HUES64 (cell line): ENCODE measurements around the gene EPB41L5.
"Not testable (repeated sequence)": the region's sequence is repeated elsewhere in the genome, so short reads cannot be mapped to it uniquely, and the experiment has no call there.

Experiments
- H3K27ac ChIP-seq: 2 replicates; pipeline ENCODE4 v1.7.0; 2013; ENCODE audit warnings: low read depth, low read length, inconsistent platforms
- H3K27me3 ChIP-seq: 2 replicates; pipeline ENCODE4 v1.6.1; 2013; ENCODE audit warnings: mild to moderate bottlenecking, low read length; ENCODE audit not compliant: insufficient read depth
- H3K36me3 ChIP-seq: 2 replicates; pipeline ENCODE4 v1.6.1; 2013; ENCODE audit warnings: mild to moderate bottlenecking, low read length; ENCODE audit not compliant: insufficient read depth
- H3K4me1 ChIP-seq: 2 replicates; pipeline ENCODE4 v1.6.1; 2013; ENCODE audit warnings: mild to moderate bottlenecking, low read length, moderate library complexity; ENCODE audit not compliant: insufficient read depth
- H3K4me3 ChIP-seq: 2 replicates; pipeline ENCODE4 v1.5.1; 2013; ENCODE audit warnings: mild to moderate bottlenecking, low read length, moderate library complexity
- H3K9ac ChIP-seq: 2 replicates; pipeline ENCODE4 v1.6.1; 2013; ENCODE audit warnings: mild to moderate bottlenecking, low read depth, low read length
- H3K9me3 ChIP-seq: 2 replicates; pipeline ENCODE4 v1.6.1; 2013; ENCODE audit warnings: low read depth, low read length; ENCODE audit not compliant: insufficient read depth
- WGBS: fragments of 150-250, 120-280 bp; methylation state at CpG from one replicate; pipeline ENCODE4 v1.1.7; 2013; ENCODE audit warnings: missing lambda C conversion rate; 5-methylcytosine and 5-hydroxymethylcytosine counted together

The EPB41L5 gene

DNA sequence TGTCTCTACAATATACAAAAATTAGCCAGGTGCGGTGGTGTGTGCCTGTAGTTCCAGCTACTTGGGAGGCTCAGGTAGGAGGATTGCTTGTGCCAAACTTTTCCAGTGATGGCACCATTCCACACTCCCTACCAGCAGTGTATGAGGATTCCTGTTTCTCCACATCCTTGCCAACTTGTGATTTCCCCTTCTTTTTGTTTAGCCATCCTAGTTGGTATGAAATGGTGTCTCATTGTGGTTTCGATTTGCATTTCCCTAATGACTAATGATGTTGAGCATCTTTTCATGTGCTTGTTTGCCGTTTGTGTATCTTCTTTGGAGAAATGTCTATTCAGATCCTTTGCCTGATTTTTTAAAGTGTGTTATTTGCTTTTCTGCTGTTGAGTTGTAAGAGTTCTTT is 41.0 kb downstream of the EPB41L5 start:
- H3K9me3 ChIP-seq: peaks cover 15% of the 10 kb centered on the region; the same call in 1 of the 2 replicates
- H3K4me1 ChIP-seq: no peaks in the 10 kb centered on the region
- H3K4me3 ChIP-seq: no peak overlapping the region
- no peaks in the 10 kb centered on the region for H3K27me3 ChIP-seq
- peaks cover 17% of the 10 kb centered on the region for H3K36me3 ChIP-seq
- no peak overlapping the region for H3K27ac ChIP-seq
- H3K9ac ChIP-seq: no peak overlapping the region
- 94% methylated on average over 3 of the region's 3 CpGs for WGBS

DNA sequence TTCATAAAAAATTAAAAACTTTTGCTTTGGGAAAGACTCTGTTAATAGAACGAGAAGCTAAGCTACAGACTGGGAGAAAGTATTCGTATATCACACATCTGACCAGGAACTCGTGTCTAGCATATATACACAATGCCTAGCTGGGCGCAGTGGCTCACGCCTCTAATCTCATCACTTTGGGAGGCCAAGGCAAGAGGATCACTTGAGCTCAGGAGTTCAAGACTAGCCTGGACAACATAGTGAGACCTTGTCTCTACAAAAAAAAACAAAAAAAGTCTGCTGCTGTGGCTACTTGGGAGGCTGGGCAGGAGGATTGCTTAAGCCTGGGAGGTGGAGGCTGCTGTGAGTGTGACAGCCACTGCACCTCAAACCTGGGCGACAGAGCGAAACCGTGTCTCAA is 46.6 kb downstream of the EPB41L5 start:
- H3K36me3 ChIP-seq: 0 out of 2 replicates have a peak, but pooled peaks cover 3% of the 10 kb centered on the region
- 96% methylated on average over 8 of the region's 8 CpGs for WGBS

DNA sequence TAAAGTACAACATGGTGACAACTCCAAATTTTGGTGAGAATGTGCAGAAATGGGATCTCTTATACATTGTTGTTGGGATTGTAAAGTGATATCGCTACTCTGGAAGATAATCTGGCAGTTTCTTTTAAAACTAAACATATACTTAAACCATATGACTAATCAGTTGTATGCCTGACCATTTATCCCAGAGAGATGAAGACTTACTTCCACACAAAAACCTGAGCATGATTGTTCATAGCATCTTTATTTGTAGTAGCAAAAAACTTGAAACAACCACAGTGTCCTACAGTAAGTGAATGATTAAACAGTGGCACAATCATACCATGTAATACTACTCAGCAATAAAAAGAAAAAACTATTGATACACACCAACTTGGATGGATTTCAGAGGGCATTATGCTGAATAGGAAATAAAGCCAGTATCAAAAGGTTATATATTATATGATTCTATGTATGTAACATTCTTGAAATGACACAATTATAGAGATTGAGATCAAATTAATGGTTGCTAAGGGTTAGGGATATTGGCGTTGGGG is 47.3 kb downstream of the EPB41L5 start:
- H3K9me3 ChIP-seq: no peaks in the 10 kb centered on the region
- no peaks in the 10 kb centered on the region for H3K27me3 ChIP-seq
- H3K27ac ChIP-seq: no peak overlapping the region
- WGBS: 93% methylated on average over 1 of the region's 2 CpGs
- no peaks in the 10 kb centered on the region for H3K4me1 ChIP-seq
- no peak overlapping the region for H3K9ac ChIP-seq
- H3K36me3 ChIP-seq: 0 out of 2 replicates have a peak, but pooled peaks cover 3% of the 10 kb centered on the region
- H3K4me3 ChIP-seq: no peak overlapping the region

More for the DNA sequence above, 46.6 kb downstream of the EPB41L5 start:
- Histone ChIP-seq H3K27me3 (no peaks in the 10 kb centered on the region), H3K27ac (no peak overlapping the region), H3K9ac (no peak overlapping the region), H3K4me3 (no peak overlapping the region), H3K4me1 (no peaks in the 10 kb centered on the region), H3K9me3 (no peaks in the 10 kb centered on the region)

DNA sequence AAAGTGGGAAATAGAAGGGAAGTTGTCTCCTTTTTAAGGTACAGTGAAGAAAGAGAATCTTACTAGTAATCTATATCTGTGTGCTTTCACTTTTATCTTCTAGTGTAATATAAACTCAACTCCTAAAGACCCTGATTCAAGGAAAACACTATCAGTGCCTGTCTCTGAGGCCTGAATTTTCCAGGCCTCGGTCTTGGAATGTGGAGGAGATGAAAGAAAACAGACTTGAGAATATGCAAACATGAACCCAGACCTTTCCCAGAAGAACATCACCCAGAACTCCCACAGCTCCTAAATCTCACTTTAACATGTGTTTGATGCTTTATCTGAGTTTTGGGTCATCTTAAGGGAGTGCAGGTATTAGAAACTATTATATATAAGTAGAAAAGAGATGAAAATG is 51.8 kb downstream of the EPB41L5 start:
- Histone ChIP-seq H3K9ac (no peak overlapping the region), H3K9me3 (no peaks in the 10 kb centered on the region)
- no CpG with 5 or more reads among the region's 1 CpG for WGBS

DNA sequence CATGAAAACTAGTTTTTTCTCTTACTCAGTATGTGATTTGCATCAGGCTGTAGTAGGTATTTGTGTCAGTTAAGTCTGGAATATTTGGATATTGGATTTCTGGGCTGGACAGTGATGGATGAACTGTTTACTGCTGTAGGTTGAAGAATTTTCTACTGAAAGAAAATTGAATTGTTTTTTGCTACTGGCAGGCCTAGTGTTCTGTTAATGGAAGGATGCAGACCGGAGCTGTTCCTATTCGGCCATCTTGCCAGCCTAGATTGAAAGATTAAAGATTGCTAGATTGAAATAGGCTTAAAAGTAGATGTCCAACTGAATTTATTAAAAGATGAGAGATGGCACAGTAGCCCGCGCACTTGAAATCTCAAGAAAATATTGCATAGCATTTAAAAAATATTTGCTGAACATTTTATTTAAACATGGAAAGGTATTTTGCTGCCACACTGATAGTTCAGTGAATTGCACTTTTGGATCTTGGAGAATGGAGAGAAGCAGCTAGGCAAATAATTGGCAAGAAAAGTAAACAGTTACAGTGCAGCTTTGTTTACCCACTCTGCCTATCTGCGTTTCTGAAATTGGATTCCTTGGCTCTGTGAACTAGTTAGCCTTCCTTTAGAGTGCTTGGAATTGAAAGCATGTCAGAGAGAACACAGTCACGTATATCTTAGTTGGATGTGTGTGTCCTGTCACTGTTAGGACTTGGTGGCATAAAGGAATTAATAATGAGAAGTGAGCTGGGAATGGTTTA is 54.1 kb downstream of the EPB41L5 start:
- Histone ChIP-seq H3K36me3 (no peaks in the 10 kb centered on the region), H3K9ac (no peak overlapping the region), H3K4me3 (no peak overlapping the region), H3K27ac (no peak overlapping the region; the same call in 1 of the 2 replicates), H3K9me3 (no peaks in the 10 kb centered on the region), H3K27me3 (no peaks in the 10 kb centered on the region), H3K4me1 (peaks cover 7% of the 10 kb centered on the region)
- WGBS: 93% methylated on average over 6 of the region's 6 CpGs

More for the DNA sequence above, 51.8 kb downstream of the EPB41L5 start:
- Histone ChIP-seq H3K27me3 (no peaks in the 10 kb centered on the region), H3K36me3 (no peaks in the 10 kb centered on the region), H3K4me3 (no peak overlapping the region), H3K4me1 (peaks cover 7% of the 10 kb centered on the region), H3K27ac (no peak overlapping the region)

DNA sequence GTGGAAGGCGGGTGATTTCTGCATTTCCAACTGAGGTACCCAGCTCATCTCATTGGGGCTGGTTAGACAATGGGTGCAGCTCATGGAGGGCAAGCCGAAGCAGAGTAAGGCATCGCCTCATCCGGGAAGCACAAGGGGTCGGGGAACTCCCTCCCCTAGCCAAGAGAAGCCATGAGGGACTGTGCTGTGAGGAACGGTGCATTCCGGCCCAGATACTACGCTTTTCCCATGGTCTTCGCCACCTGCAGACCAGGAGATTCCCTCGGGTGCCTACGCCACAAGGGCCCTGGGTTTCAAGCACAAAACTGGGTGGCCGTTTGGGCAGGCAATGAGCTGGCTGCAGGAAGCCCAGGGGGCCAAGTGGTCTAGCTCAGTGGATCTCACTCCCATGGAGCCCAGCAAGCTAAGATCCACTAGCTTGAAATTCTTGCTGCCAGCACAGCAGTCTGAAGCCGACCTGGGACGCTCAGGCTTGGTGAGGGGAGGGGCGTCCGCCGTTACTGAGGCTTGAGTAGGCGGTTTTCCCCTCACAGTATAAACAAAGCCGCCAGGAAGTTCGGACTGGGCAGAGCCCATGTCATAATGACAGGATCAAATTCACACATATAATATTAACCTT is 55.3 kb downstream of the EPB41L5 start:
- H3K4me3 ChIP-seq, H3K9me3 ChIP-seq, H3K9ac ChIP-seq, H3K4me1 ChIP-seq, H3K27me3 ChIP-seq, H3K36me3 ChIP-seq, H3K27ac ChIP-seq: not testable (repeated sequence)
- 97% methylated on average over 20 of the region's 20 CpGs for WGBS

DNA sequence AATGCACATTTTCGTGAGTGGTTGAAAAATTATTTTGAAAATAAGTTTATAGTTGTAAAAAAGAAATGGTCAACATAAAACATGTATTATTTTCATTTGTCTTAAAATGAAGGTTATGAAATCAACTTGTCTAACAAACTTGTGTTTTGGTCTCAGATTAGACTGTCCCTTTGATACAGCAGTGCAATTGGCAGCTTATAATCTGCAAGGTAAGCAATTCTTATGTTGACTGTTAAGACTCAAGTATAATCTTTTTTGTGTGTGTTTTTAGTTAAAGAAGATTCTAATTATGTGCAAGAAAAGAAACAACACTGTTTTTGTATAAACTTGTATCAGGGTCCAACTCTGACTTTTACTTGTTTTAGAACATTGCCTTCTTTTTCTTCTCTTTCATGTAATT is 62.7 kb downstream of the EPB41L5 start:
- WGBS: 92% methylated on average over 1 of the region's 1 CpG
- H3K9ac ChIP-seq: no peak overlapping the region
- no peaks in the 10 kb centered on the region for H3K9me3 ChIP-seq
- no peaks in the 10 kb centered on the region for H3K27me3 ChIP-seq
- no peak overlapping the region for H3K4me3 ChIP-seq
- peaks cover 31% of the 10 kb centered on the region for H3K36me3 ChIP-seq
- no peak overlapping the region for H3K27ac ChIP-seq
- H3K4me1 ChIP-seq: no peaks in the 10 kb centered on the region

DNA sequence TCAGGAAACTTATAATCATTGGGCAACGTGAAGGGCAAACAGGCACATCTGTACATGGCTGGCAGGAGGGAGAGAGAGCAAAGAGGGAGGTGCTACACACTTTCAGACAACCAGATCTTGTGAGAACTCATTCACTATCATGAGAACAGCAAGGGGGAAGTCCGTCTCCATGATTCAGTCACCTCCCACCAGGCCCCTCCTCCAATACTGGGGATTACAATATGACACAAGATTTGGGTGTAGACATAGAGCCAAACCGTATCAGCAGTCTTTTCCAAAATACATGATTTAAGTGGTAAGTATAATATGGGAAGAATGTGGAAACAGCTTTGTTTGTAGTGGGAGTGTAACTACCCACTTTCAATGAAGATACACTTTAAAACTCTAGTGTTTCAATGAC is 65.0 kb downstream of the EPB41L5 start:
- Histone ChIP-seq H3K27me3 (no peaks in the 10 kb centered on the region), H3K27ac (no peak overlapping the region), H3K9me3 (no peaks in the 10 kb centered on the region), H3K4me3 (no peak overlapping the region), H3K9ac (no peak overlapping the region), H3K36me3 (peaks cover 31% of the 10 kb centered on the region), H3K4me1 (no peaks in the 10 kb centered on the region)
- WGBS: 89% methylated on average over 3 of the region's 3 CpGs

DNA sequence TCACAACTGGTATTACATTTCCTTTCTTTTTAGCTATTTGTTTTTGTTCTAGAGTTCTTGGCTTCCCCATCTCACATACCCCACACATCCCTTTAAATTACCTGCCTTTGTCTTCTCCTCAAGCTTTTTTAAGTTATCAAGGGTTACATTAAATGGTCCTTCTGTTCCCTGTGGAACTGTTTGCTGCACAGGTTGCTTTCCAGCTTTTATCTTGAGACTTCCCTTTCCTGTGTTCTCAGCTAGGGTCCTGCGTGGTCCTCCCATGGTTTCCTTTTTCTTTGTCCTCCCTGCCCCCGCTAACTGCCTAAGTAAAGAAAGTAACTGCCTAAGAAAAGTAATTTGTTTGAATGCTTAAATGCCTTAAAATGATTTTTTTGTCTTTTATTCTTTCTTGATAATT is 66.8 kb downstream of the EPB41L5 start:
- 100% methylated on average over 1 of the region's 2 CpGs for WGBS
- Histone ChIP-seq H3K4me1 (no peaks in the 10 kb centered on the region), H3K9ac (no peak overlapping the region), H3K27me3 (no peaks in the 10 kb centered on the region), H3K36me3 (peaks cover 31% of the 10 kb centered on the region), H3K9me3 (no peaks in the 10 kb centered on the region), H3K27ac (no peak overlapping the region), H3K4me3 (no peak overlapping the region)

DNA sequence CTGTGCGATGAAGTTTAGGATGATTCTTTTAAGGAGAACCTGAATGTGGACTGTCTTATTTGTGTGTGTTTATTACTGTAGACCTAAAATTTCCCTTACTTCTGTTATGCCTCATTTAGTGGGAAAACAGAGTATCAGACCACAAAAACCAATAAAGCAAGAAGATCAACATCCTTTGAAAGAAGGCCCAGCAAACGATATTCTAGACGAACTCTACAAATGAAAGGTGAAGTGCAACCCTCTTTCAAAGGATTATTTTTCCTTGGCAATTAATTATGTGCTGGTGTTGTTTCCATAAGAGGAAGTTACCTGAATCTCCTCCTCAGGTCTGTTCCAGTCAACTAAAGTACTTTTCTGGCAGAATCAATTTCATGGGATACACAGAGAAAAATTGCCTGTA is 78.6 kb downstream of the EPB41L5 start:
- Histone ChIP-seq H3K27me3 (no peaks in the 10 kb centered on the region), H3K36me3 (peaks cover 66% of the 10 kb centered on the region), H3K4me1 (no peaks in the 10 kb centered on the region), H3K4me3 (no peak overlapping the region), H3K27ac (no peak overlapping the region), H3K9me3 (no peaks in the 10 kb centered on the region), H3K9ac (no peak overlapping the region)
- WGBS: 93% methylated on average over 3 of the region's 3 CpGs

DNA sequence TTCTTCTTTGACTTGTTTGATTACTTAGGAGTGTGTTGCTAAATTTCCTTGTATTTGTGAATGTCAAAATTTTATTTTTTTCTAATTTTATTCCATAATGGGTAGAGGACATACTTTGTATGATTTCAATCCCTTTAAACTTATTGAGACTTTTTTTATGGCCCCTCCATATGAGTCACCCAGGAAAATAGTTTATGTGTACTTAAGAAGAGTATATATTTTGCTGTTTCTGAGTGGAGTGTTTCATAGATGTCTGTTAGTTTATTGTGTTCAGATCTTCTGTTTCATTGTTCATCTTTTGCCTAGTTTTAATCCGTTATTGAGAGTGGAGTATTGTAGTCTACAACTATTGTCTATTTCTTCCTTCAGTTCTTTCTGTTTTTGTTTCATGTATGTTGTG is 81.9 kb downstream of the EPB41L5 start:
- no peaks in the 10 kb centered on the region for H3K27me3 ChIP-seq
- 90% methylated on average over 1 of the region's 1 CpG for WGBS
- peaks cover 58% of the 10 kb centered on the region for H3K36me3 ChIP-seq
- no peaks in the 10 kb centered on the region for H3K9me3 ChIP-seq
- H3K9ac ChIP-seq: no peak overlapping the region
- no peaks in the 10 kb centered on the region for H3K4me1 ChIP-seq
- no peak overlapping the region for H3K27ac ChIP-seq
- H3K4me3 ChIP-seq: no peak overlapping the region
